Neutrophil (primary cell): ENCODE data around the gene PLEKHA7.

Experiments used
- H3K27ac ChIP-seq: fragments of 200-600 bp; sonication (generic); 2 replicates; pipeline ENCODE4 v1.5.1; 2016; ENCODE audit warnings: mild to moderate bottlenecking, moderate library complexity
- H3K27me3 ChIP-seq: fragments of 200-600 bp; sonication (generic); 2 replicates; pipeline ENCODE4 v1.6.0; 2016; ENCODE audit warnings: mild to moderate bottlenecking
- H3K36me3 ChIP-seq: fragments of 200-600 bp; sonication (generic); 2 replicates; pipeline ENCODE4 v1.5.1; 2017
- H3K4me1 ChIP-seq, 2 experiments: fragments of 200-600 bp in 1 of 2; sonication (generic) in 1 of 2; 1 replicate in 1 of 2; 2 replicates in 1 of 2; pipeline versions ENCODE4 v1.5.1 to v1.6.1; 2013 to 2016; ENCODE audit warnings: low read depth in 1 of 2, low read length in 1 of 2, mild to moderate bottlenecking in 1 of 2, moderate library complexity in 1 of 2; ENCODE audit not compliant: control insufficient read depth in 1 of 2, insufficient read depth in 1 of 2
- H3K4me3 ChIP-seq, 2 experiments: fragments of 200-600 bp in 1 of 2; sonication (generic) in 1 of 2; 1 replicate in 1 of 2; 2 replicates in 1 of 2; pipeline ENCODE4 v1.5.1; 2013 to 2016; ENCODE audit warnings: low read depth in 1 of 2, low read length in 1 of 2, mild to moderate bottlenecking in 1 of 2, moderate library complexity in 1 of 2
- H3K9me3 ChIP-seq: fragments of 200-600 bp; sonication (generic); 2 replicates; pipeline ENCODE4 v1.5.1; 2016
- TF ChIP-seq, protein P1 (sequence below): fragments of 200-600 bp; sonication (generic); IDR thresholded peaks from 2 replicates; pipeline ENCODE4 v1.5.1; 2016; ENCODE audit warnings: antibody characterized with exemption

The PLEKHA7 gene

DNA sequence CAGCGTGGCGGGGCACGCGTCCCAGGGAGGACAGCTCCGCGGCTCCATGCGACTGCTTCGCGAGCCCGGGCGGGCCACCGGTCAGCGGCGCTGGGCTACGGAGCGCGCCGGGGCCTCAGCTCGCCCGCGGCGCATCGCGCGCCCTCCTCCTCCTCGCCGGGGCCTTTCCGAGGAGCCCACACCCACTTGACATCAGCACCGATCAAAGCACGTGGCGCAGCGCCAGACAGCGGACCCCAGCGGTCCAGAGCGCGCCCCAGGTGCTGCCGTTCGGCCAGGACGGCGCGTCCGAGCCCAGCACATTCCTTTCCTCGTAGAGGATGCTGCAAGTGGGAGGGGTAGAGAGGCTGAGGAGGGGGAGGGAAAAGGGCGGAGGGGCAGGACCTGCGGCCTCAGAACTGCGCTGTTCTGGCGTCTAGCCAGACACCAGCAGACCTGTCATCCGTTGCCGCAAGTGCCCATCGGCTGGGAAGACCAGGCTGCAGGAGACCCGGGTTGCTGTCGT is 88.6 kb downstream of the PLEKHA7 start:
- Histone ChIP-seq H3K4me3 (peak overlapping the region; percentile 23 to 32), H3K9me3 (no peaks in the 10 kb centered on the region), H3K36me3 (no peaks in the 10 kb centered on the region), H3K4me1 (peaks cover 4 to 17% of the 10 kb centered on the region in 2 experiments), H3K27me3 (peaks cover 83% of the 10 kb centered on the region), H3K27ac (no peak overlapping the region)
- TF ChIP-seq, protein P1, sequence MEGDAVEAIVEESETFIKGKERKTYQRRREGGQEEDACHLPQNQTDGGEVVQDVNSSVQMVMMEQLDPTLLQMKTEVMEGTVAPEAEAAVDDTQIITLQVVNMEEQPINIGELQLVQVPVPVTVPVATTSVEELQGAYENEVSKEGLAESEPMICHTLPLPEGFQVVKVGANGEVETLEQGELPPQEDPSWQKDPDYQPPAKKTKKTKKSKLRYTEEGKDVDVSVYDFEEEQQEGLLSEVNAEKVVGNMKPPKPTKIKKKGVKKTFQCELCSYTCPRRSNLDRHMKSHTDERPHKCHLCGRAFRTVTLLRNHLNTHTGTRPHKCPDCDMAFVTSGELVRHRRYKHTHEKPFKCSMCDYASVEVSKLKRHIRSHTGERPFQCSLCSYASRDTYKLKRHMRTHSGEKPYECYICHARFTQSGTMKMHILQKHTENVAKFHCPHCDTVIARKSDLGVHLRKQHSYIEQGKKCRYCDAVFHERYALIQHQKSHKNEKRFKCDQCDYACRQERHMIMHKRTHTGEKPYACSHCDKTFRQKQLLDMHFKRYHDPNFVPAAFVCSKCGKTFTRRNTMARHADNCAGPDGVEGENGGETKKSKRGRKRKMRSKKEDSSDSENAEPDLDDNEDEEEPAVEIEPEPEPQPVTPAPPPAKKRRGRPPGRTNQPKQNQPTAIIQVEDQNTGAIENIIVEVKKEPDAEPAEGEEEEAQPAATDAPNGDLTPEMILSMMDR = no peak

DNA sequence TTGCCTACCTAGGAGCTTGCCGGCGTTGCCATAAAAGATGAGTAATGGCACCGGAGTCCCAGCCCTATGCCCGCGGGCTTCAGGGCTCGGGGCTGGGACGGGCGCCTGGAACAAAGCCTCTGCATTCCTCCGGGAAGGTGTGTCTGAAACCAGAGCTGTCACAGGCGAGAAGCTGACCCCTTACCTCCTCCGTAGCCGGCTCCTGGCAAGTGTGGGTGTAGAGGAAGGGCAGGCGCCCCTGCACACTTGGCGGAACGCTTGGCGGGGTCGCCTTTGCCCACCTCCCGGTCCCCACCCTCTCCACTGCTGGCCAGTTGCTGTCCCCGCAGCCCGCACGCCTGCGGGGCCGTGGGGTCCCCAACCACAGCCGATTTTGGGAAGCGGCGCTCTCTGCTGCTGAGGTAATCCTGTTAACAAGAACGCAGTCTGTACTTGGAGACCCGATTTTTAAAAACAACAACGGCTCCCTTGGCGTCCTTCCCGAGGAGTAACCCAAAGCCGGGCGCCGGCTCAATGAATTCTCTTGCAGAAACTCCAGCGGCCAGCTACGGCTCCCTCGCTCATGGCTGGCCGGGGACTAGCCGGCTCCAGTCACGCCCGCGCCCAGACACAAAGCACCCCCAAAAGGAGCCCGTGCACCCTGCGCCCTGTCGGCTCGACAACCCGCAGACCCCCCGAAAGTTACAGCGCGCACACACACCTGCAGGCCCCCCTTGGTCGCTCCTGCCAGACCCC is 89.2 kb downstream of the PLEKHA7 start:
- H3K36me3 ChIP-seq = no peaks in the 10 kb centered on the region
- TF ChIP-seq, protein P1 = no peak
- H3K27ac ChIP-seq = no peak overlapping the region
- no peaks in the 10 kb centered on the region for H3K9me3 ChIP-seq
- peak overlapping the region; percentile 23 to 32 for H3K4me3 ChIP-seq
- peaks cover 4 to 17% of the 10 kb centered on the region in 2 experiments for H3K4me1 ChIP-seq
- H3K27me3 ChIP-seq = peaks cover 84% of the 10 kb centered on the region

DNA sequence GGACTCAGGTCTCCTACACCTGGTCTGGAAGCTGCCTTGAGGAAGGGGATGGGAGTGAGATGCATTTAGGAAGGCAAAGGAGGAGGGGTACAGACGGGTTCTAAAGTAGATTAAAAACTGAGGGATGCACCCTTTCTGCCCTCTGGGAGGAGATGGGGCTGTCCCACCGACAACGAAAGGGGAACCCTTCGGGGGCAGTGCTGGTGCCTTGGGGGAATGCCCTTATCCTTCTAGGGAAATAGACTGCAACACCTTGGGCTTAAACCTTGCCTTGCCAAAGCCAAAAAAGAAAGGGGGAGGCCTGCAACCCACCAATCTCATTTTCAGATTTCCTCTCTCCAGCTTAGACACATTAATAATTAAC is 89.8 kb downstream of the PLEKHA7 start:
- Histone ChIP-seq H3K4me3 (no peak overlapping the region), H3K27me3 (peaks cover 81% of the 10 kb centered on the region), H3K27ac (no peak overlapping the region)

DNA sequence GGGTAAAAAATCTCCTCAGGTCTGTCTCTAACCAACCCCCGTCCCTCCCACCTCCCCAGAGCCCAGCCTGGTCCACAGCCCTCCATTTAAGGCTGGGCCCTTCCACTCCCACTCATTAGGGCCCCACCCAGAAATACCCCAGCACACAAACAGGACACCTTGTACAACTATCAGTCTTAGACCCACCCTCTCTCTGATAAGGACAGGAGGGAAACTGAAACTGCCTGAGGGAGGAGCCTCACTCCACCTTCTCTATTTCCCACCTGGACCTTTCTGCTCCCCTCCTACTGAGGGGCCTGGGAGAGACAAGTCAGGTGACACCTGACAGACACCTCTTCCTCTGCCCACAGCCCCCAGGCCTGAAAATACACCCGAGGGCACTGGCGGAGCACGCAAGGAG is 90.2 kb downstream of the PLEKHA7 start:
- Histone ChIP-seq H3K36me3 (no peaks in the 10 kb centered on the region), H3K9me3 (no peaks in the 10 kb centered on the region), H3K27ac (no peak overlapping the region), H3K4me1 (peaks cover 8 to 22% of the 10 kb centered on the region in 2 experiments), H3K27me3 (peaks cover 76% of the 10 kb centered on the region), H3K4me3 (no peak overlapping the region)
- TF ChIP-seq, protein P1 = no peak

More for the DNA sequence above, 89.8 kb downstream of the PLEKHA7 start:
- no peaks in the 10 kb centered on the region for H3K9me3 ChIP-seq
- no peaks in the 10 kb centered on the region for H3K36me3 ChIP-seq
- peaks cover 4 to 17% of the 10 kb centered on the region in 2 experiments for H3K4me1 ChIP-seq
- TF ChIP-seq, protein P1 = no peak

DNA sequence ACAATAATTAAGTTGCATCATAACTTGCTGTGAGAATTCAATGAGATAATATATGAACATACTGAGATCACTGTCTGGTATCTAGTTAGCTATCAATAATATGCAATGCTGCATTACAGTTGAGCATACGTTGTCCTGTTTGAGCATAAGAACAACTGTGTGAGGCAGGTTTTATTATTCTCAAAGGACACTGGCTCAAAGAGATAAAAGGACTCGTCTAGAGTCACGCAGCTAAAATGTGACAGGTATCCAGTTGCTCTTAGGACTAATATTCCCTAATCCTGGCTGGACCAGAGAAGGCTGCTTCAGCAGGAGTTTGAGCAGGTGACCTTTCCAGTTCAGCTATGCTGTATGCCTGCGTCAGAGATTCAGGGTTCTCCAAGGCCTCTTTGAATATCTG is 92.5 kb downstream of the PLEKHA7 start:
- TF ChIP-seq, protein P1 = no peak
- no peak overlapping the region for H3K27ac ChIP-seq
- H3K36me3 ChIP-seq = no peaks in the 10 kb centered on the region
- no peak overlapping the region for H3K4me3 ChIP-seq
- H3K4me1 ChIP-seq = peaks cover 26 to 38% of the 10 kb centered on the region in 2 experiments
- no peaks in the 10 kb centered on the region for H3K9me3 ChIP-seq
- peaks cover 53% of the 10 kb centered on the region for H3K27me3 ChIP-seq
